Measurements from ENCODE around the gene ROR2.

The ROR2 gene

GRCh38 chr9:91865041-91865440 is 85.0 kb downstream of the ROR2 start:
- DNase-seq: no peak

GRCh38 chr9:91864380-91864779 is 85.6 kb downstream of the ROR2 start:
- no peak for DNase-seq

GRCh38 chr9:91863469-91863868 is 86.6 kb downstream of the ROR2 start:
- no peak for DNase-seq

- DNase-seq: no peak
These were observed 91.6 kb downstream of the ROR2 start for GRCh38 chr9:91858213-91859030.

GRCh38 chr9:91857291-91858212 is 92.5 kb downstream of the ROR2 start:
- no peak for DNase-seq

GRCh38 chr9:91856419-91856818 is 93.6 kb downstream of the ROR2 start:
- no peak for DNase-seq

- DNase-seq: no peak
These were observed 94.8 kb downstream of the ROR2 start for GRCh38 chr9:91855196-91855595.

GRCh38 chr9:91852801-91853347 is 97.2 kb downstream of the ROR2 start:
- no peak for DNase-seq

- no peak for DNase-seq
These were observed 100.3 kb downstream of the ROR2 start for GRCh38 chr9:91849694-91850093.

- DNase-seq: no peak
These were observed 101.9 kb downstream of the ROR2 start for GRCh38 chr9:91848146-91848545.

- no peak for DNase-seq
These were observed 102.4 kb downstream of the ROR2 start for GRCh38 chr9:91847581-91848091.

GRCh38 chr9:91845879-91846278 is 104.1 kb downstream of the ROR2 start:
- DNase-seq: no peak

- no peak for DNase-seq
These were observed 105.2 kb downstream of the ROR2 start for GRCh38 chr9:91844701-91845291.

GRCh38 chr9:91844190-91844589 is 105.8 kb downstream of the ROR2 start:
- DNase-seq: no peak

- DNase-seq: no peak
These were observed 106.3 kb downstream of the ROR2 start for GRCh38 chr9:91843623-91844148.

GRCh38 chr9:91843093-91843492 is 106.9 kb downstream of the ROR2 start:
- DNase-seq: no peak

GRCh38 chr9:91842358-91843049 is 107.5 kb downstream of the ROR2 start:
- DNase-seq: no peak

GRCh38 chr9:91841591-91841990 is 108.4 kb downstream of the ROR2 start:
- no peak for DNase-seq

- DNase-seq: no peak
These were observed 109.1 kb downstream of the ROR2 start for GRCh38 chr9:91840882-91841281.

- no peak for DNase-seq
These were observed 109.6 kb downstream of the ROR2 start for GRCh38 chr9:91840469-91840868.

- no peak for DNase-seq
These were observed 110.0 kb downstream of the ROR2 start for GRCh38 chr9:91839926-91840465.
